Measurements from ENCODE around the gene CA11. TPM values are rescaled to one million over a fixed set of nuclear protein-coding genes. Genes with fewer than 3 reads are reported as not detected.

The CA11 gene
- total and polyA plus RNA-seq, 2 experiments from 2014 or later = 8.8 to 29.7 TPM

- H3K79me2 ChIP-seq (replicated peaks; ENCODE audit: insufficient read depth) = no peaks in the 10 kb centered on the region
- ATAC-seq (no peak), DNase-seq (ENCODE audit: low spot score) (no peak)
- no peaks in the 10 kb centered on the region; the same call in 2 of the 3 replicates for H3K36me3 Mint-ChIP-seq (ENCODE audit: low read depth)
- no peaks in the 10 kb centered on the region for H3K4me1 Mint-ChIP-seq
- no peaks in the 10 kb centered on the region for H3K9me3 Mint-ChIP-seq
- H3K27ac Mint-ChIP-seq = no peak overlapping the region
- no peak overlapping the region for H3K4me2 ChIP-seq
- no peak overlapping the region for H3K4me3 ChIP-seq
- H4K20me1 ChIP-seq (replicated peaks; ENCODE audit: insufficient read depth) = no peaks in the 10 kb centered on the region
- H3F3A ChIP-seq (replicated peaks; ENCODE audit: low read depth) = no peaks in the 10 kb centered on the region
- no peaks in the 10 kb centered on the region for H3K4me1 ChIP-seq (ENCODE audit: insufficient read depth)
- TF ChIP-seq ZNF331 (CRISPR knock-in tag; IDR thresholded peaks at IDR 0.05; ENCODE audit: low read depth) (no peak), ZNF114 (CRISPR knock-in tag; IDR thresholded peaks at IDR 0.05) (no peak), STAT1 (IDR thresholded peaks at IDR 0.05; ENCODE audit: unreplicated experiment) (no peak), EZH2phosphoT487 (IDR thresholded peaks at IDR 0.05; ENCODE audit: unreplicated experiment) (no peak), NANOG (IDR thresholded peaks at IDR 0.05; ENCODE audit: borderline replicate concordance) (no peak), CREB1 (CRISPR knock-in tag; IDR thresholded peaks at IDR 0.05; ENCODE audit: low read depth) (no peak), JUNB (IDR thresholded peaks at IDR 0.05; ENCODE audit: unreplicated experiment) (no peak), ETS1 (IDR thresholded peaks at IDR 0.05) (no peak), POLR2AphosphoS5 (IDR thresholded peaks at IDR 0.05; ENCODE audit: low read depth) (no peak)
- TF ChIP-seq, protein P1, sequence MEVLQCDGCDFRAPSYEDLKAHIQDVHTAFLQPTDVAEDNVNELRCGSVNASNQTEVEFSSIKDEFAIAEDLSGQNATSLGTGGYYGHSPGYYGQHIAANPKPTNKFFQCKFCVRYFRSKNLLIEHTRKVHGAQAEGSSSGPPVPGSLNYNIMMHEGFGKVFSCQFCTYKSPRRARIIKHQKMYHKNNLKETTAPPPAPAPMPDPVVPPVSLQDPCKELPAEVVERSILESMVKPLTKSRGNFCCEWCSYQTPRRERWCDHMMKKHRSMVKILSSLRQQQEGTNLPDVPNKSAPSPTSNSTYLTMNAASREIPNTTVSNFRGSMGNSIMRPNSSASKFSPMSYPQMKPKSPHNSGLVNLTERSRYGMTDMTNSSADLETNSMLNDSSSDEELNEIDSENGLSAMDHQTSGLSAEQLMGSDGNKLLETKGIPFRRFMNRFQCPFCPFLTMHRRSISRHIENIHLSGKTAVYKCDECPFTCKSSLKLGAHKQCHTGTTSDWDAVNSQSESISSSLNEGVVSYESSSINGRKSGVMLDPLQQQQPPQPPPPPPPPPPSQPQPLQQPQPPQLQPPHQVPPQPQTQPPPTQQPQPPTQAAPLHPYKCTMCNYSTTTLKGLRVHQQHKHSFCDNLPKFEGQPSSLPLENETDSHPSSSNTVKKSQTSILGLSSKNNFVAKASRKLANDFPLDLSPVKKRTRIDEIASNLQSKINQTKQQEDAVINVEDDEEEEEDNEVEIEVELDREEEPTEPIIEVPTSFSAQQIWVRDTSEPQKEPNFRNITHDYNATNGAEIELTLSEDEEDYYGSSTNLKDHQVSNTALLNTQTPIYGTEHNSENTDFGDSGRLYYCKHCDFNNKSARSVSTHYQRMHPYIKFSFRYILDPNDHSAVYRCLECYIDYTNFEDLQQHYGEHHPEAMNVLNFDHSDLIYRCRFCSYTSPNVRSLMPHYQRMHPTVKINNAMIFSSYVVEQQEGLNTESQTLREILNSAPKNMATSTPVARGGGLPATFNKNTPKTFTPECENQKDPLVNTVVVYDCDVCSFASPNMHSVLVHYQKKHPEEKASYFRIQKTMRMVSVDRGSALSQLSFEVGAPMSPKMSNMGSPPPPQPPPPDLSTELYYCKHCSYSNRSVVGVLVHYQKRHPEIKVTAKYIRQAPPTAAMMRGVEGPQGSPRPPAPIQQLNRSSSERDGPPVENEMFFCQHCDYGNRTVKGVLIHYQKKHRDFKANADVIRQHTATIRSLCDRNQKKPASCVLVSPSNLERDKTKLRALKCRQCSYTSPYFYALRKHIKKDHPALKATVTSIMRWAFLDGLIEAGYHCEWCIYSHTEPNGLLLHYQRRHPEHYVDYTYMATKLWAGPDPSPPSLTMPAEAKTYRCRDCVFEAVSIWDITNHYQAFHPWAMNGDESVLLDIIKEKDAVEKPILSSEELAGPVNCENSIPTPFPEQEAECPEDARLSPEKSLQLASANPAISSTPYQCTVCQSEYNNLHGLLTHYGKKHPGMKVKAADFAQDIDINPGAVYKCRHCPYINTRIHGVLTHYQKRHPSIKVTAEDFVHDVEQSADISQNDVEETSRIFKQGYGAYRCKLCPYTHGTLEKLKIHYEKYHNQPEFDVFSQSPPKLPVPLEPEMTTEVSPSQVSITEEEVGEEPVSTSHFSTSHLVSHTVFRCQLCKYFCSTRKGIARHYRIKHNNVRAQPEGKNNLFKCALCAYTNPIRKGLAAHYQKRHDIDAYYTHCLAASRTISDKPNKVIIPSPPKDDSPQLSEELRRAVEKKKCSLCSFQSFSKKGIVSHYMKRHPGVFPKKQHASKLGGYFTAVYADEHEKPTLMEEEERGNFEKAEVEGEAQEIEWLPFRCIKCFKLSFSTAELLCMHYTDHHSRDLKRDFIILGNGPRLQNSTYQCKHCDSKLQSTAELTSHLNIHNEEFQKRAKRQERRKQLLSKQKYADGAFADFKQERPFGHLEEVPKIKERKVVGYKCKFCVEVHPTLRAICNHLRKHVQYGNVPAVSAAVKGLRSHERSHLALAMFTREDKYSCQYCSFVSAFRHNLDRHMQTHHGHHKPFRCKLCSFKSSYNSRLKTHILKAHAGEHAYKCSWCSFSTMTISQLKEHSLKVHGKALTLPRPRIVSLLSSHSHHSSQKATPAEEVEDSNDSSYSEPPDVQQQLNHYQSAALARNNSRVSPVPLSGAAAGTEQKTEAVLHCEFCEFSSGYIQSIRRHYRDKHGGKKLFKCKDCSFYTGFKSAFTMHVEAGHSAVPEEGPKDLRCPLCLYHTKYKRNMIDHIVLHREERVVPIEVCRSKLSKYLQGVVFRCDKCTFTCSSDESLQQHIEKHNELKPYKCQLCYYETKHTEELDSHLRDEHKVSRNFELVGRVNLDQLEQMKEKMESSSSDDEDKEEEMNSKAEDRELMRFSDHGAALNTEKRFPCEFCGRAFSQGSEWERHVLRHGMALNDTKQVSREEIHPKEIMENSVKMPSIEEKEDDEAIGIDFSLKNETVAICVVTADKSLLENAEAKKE (CRISPR knock-in tag; IDR thresholded peaks at IDR 0.05) = no peak
- TF ChIP-seq, protein P2, sequence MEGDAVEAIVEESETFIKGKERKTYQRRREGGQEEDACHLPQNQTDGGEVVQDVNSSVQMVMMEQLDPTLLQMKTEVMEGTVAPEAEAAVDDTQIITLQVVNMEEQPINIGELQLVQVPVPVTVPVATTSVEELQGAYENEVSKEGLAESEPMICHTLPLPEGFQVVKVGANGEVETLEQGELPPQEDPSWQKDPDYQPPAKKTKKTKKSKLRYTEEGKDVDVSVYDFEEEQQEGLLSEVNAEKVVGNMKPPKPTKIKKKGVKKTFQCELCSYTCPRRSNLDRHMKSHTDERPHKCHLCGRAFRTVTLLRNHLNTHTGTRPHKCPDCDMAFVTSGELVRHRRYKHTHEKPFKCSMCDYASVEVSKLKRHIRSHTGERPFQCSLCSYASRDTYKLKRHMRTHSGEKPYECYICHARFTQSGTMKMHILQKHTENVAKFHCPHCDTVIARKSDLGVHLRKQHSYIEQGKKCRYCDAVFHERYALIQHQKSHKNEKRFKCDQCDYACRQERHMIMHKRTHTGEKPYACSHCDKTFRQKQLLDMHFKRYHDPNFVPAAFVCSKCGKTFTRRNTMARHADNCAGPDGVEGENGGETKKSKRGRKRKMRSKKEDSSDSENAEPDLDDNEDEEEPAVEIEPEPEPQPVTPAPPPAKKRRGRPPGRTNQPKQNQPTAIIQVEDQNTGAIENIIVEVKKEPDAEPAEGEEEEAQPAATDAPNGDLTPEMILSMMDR (conservative IDR thresholded peaks at IDR 0.05; ENCODE audit: low read depth in 2 of 2) = no peak
- TF ChIP-seq, protein P3, sequence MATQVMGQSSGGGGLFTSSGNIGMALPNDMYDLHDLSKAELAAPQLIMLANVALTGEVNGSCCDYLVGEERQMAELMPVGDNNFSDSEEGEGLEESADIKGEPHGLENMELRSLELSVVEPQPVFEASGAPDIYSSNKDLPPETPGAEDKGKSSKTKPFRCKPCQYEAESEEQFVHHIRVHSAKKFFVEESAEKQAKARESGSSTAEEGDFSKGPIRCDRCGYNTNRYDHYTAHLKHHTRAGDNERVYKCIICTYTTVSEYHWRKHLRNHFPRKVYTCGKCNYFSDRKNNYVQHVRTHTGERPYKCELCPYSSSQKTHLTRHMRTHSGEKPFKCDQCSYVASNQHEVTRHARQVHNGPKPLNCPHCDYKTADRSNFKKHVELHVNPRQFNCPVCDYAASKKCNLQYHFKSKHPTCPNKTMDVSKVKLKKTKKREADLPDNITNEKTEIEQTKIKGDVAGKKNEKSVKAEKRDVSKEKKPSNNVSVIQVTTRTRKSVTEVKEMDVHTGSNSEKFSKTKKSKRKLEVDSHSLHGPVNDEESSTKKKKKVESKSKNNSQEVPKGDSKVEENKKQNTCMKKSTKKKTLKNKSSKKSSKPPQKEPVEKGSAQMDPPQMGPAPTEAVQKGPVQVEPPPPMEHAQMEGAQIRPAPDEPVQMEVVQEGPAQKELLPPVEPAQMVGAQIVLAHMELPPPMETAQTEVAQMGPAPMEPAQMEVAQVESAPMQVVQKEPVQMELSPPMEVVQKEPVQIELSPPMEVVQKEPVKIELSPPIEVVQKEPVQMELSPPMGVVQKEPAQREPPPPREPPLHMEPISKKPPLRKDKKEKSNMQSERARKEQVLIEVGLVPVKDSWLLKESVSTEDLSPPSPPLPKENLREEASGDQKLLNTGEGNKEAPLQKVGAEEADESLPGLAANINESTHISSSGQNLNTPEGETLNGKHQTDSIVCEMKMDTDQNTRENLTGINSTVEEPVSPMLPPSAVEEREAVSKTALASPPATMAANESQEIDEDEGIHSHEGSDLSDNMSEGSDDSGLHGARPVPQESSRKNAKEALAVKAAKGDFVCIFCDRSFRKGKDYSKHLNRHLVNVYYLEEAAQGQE (IDR thresholded peaks at IDR 0.05; ENCODE audit: unreplicated experiment) = no peak
- H3K27me3 ChIP-seq (ENCODE audit: insufficient read depth) = no peaks in the 10 kb centered on the region
- no peaks in the 10 kb centered on the region for H3K36me3 ChIP-seq (ENCODE audit: insufficient read depth)
- H3K27me3 Mint-ChIP-seq (ENCODE audit: insufficient read depth, low read depth, poor library complexity) = peaks cover 9% of the 10 kb centered on the region
- H3K27ac ChIP-seq (ENCODE audit: low read depth) = no peak overlapping the region
- no peak overlapping the region for H2AFZ ChIP-seq
- H3K9me2 ChIP-seq (ENCODE audit: insufficient read depth) = no peaks in the 10 kb centered on the region
- H3K4me3 Mint-ChIP-seq = no peak overlapping the region
Observed at GRCh38 chr19:48596237-48596636, 49.8 kb downstream of the CA11 start.

Measured in GM23338 (cell line).